Measurements from ENCODE around the gene KAT6B.

DNA sequence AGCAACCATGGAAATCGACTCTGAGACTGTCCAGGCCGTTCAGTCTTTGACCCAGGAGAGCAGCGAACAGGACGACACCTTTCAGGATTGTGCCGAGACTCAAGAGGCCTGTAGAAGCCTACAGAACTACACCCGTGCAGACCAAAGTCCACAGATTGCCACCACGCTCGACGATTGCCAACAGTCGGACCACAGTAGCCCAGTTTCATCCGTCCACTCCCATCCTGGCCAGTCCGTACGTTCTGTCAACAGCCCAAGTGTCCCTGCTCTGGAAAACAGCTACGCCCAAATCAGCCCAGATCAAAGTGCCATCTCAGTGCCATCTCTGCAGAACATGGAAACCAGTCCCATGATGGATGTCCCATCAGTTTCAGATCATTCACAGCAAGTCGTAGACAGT lies 203.0 kb downstream of the KAT6B start:
- no peak for TF ChIP-seq REST (IDR thresholded peaks at IDR 0.05; ENCODE audit: insufficient read depth in 1 of 2, low read depth in 2 of 2, low read length in 2 of 2)
- TF ChIP-seq POLR2AphosphoS5 (IDR thresholded peaks at IDR 0.05; ENCODE audit: low read depth, low read length), result no peak
- TF ChIP-seq TAF1 (IDR thresholded peaks at IDR 0.05; ENCODE audit: borderline replicate concordance, insufficient read depth, low read length), result no peak
- TF ChIP-seq SIN3A (IDR thresholded peaks at IDR 0.05; ENCODE audit: borderline replicate concordance, insufficient read depth, low read length), result no peak
